ENCODE measurements around the gene IL17RE. TPM values are rescaled to one million over a fixed set of nuclear protein-coding genes. Genes with fewer than 3 reads are reported as not detected.
A peak's percentile ranks its signal among the peaks of the same experiment; 100 is the strongest.

The IL17RE gene
- total RNA-seq, 1 experiment from 2014 or later = 30.6 TPM

GRCh38 chr3:9876991-9877390, 25.7 kb upstream of the IL17RE start:
- intact Hi-C loops (cut with micrococcal nuclease; ENCODE audit: unreplicated experiment) = no loop called here
- Mint-ChIP-seq H3K4me1 (ENCODE audit: low read depth, unreplicated experiment) (peaks cover 24% of the 10 kb centered on the region), H3K27me3 (ENCODE audit: unreplicated experiment) (no peaks in the 10 kb centered on the region), H3K36me3 (ENCODE audit: insufficient read depth, unreplicated experiment) (peaks cover 5% of the 10 kb centered on the region), H3K9me3 (ENCODE audit: low read depth, unreplicated experiment) (no peaks in the 10 kb centered on the region), H3K27ac (ENCODE audit: unreplicated experiment) (no peak overlapping the region), H3K4me3 (ENCODE audit: low read depth, unreplicated experiment) (no peak overlapping the region)
- no peak for DNase-seq
- no peak for TF ChIP-seq CTCF (IDR thresholded peaks at IDR 0.05; ENCODE audit: unreplicated experiment)
- CTCF ChIA-PET = no interaction called here
- BruUV-seq (replicated peaks) = no TSS peak

DNA sequence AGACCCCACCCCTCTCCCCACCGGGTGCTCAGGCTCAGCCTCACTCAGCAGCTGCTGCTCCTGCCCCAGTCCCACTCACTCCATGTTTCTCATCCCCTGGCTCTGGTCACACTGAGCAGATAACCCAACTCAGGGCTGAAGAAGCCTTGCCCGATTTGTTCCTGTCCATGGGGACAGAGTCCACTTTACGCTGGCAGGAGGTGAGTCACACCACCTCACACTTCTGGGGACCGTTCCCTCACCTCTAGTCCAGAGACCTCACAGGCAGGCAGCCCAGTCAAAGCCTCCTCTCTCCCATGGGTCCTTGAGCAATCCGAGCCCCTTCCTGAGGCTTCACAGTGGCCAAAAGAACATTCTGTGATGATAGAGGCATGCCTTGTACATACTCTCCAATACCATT, 23.9 kb upstream of the IL17RE start:
- peak; percentile 72 for DNase-seq
- CTCF ChIA-PET = interaction anchor here (0.6 to 1.4 kb wide), 3 partner anchors 13 to 235 kb away, joined by 3 to 10 read pairs (median 3); no protein-coding TSS in a partner anchor
- no peaks in the 10 kb centered on the region for H3K27me3 Mint-ChIP-seq (ENCODE audit: unreplicated experiment)
- H3K4me3 Mint-ChIP-seq (ENCODE audit: low read depth, unreplicated experiment) = no peak overlapping the region
- H3K4me1 Mint-ChIP-seq (ENCODE audit: low read depth, unreplicated experiment) = peaks cover 25% of the 10 kb centered on the region
- no peak for TF ChIP-seq CTCF (IDR thresholded peaks at IDR 0.05; ENCODE audit: unreplicated experiment)
- peaks cover 5% of the 10 kb centered on the region for H3K36me3 Mint-ChIP-seq (ENCODE audit: insufficient read depth, unreplicated experiment)
- no TSS peak for BruUV-seq (replicated peaks)
- intact Hi-C loops (cut with micrococcal nuclease; ENCODE audit: unreplicated experiment) = no loop called here
- no peak overlapping the region for H3K27ac Mint-ChIP-seq (ENCODE audit: unreplicated experiment)
- H3K9me3 Mint-ChIP-seq (ENCODE audit: low read depth, unreplicated experiment) = no peaks in the 10 kb centered on the region

GRCh38 chr3:9879830-9880549, 22.7 kb upstream of the IL17RE start, which contains the start of gene CIDEC:
TSS of gene CIDEC (minus strand) at chr3:9880253. CDS start at chr3:9878486, 1,767 bp downstream.
- Mint-ChIP-seq H3K4me1 (ENCODE audit: low read depth, unreplicated experiment) (peaks cover 37% of the 10 kb centered on the region), H3K27ac (ENCODE audit: unreplicated experiment) (peak within 1 kb of the TSS; percentile 58), H3K27me3 (ENCODE audit: unreplicated experiment) (no peaks in the 10 kb centered on the region), H3K9me3 (ENCODE audit: low read depth, unreplicated experiment) (no peaks in the 10 kb centered on the region), H3K4me3 (ENCODE audit: low read depth, unreplicated experiment) (no peak within 1 kb of the TSS), H3K36me3 (ENCODE audit: insufficient read depth, unreplicated experiment) (peaks cover 5% of the 10 kb centered on the region)
- no peak for TF ChIP-seq CTCF (IDR thresholded peaks at IDR 0.05; ENCODE audit: unreplicated experiment)
- intact Hi-C loops (cut with micrococcal nuclease; ENCODE audit: unreplicated experiment) = no loop called here
- BruUV-seq (replicated peaks) = no TSS peak
- CTCF ChIA-PET = interaction anchor here (0.6 kb wide), 1 partner anchor 15 kb away, joined by 3 read pairs; no protein-coding TSS in a partner anchor
- DNase-seq = no peak

- peaks cover 37% of the 10 kb centered on the region for H3K4me1 Mint-ChIP-seq (ENCODE audit: low read depth, unreplicated experiment)
- H3K36me3 Mint-ChIP-seq (ENCODE audit: insufficient read depth, unreplicated experiment) = peaks cover 5% of the 10 kb centered on the region
- no peaks in the 10 kb centered on the region for H3K9me3 Mint-ChIP-seq (ENCODE audit: low read depth, unreplicated experiment)
- no peak overlapping the region for H3K27ac Mint-ChIP-seq (ENCODE audit: unreplicated experiment)
- no TSS peak for BruUV-seq (replicated peaks)
- CTCF ChIA-PET = no interaction called here
- no peak for TF ChIP-seq CTCF (IDR thresholded peaks at IDR 0.05; ENCODE audit: unreplicated experiment)
- intact Hi-C loops (cut with micrococcal nuclease; ENCODE audit: unreplicated experiment) = no loop called here
- H3K27me3 Mint-ChIP-seq (ENCODE audit: unreplicated experiment) = no peaks in the 10 kb centered on the region
- no peak for DNase-seq
- no peak overlapping the region for H3K4me3 Mint-ChIP-seq (ENCODE audit: low read depth, unreplicated experiment)
Measured at GRCh38 chr3:9881441-9881840, 21.2 kb upstream of the IL17RE start.

Measured in Calu3 (cell line).